ENCODE data around the gene NAPA. TPM values are rescaled to one million over a fixed set of nuclear protein-coding genes. Genes with fewer than 3 reads are reported as not detected.
A peak's percentile ranks its signal among the peaks of the same experiment; 100 is the strongest.
"Not testable (repeated sequence)": the region's sequence is repeated elsewhere in the genome, so short reads cannot be mapped to it uniquely, and the experiment has no call there.

The NAPA gene
- total RNA-seq, 2 experiments from 2014 or later = 96.4 to 103 TPM

GRCh38 chr19:47492571-47493377, 22.1 kb downstream of the NAPA start:
- H3K27ac Mint-ChIP-seq = peak overlapping the region; percentile 47
- POLR2A ChIA-PET = interaction anchor here (2.1 kb wide), 1 partner anchor 9 kb away, joined by 7 read pairs; the partner anchor contains the start of gene KPTN

GRCh38 chr19:47492137-47492533, 22.7 kb downstream of the NAPA start:
- no peaks in the 10 kb centered on the region for H3K9me3 Mint-ChIP-seq
- H3K4me1 Mint-ChIP-seq = peaks cover 11% of the 10 kb centered on the region
- DNase-seq = no peak
- no peaks in the 10 kb centered on the region for H3K27me3 Mint-ChIP-seq
- H3K36me3 Mint-ChIP-seq = peaks cover 9% of the 10 kb centered on the region
- no peak overlapping the region for H3K27ac Mint-ChIP-seq
- ATAC-seq (ENCODE audit: low read depth) = no peak
- H3K4me3 Mint-ChIP-seq = no peak overlapping the region
- POLR2A ChIA-PET = interaction anchor here (2.1 kb wide), 1 partner anchor 9 kb away, joined by 7 read pairs; the partner anchor contains the start of gene KPTN

More at GRCh38 chr19:47492571-47493377, 22.1 kb downstream of the NAPA start:
- H3K9me3 Mint-ChIP-seq = no peaks in the 10 kb centered on the region
- peaks cover 7% of the 10 kb centered on the region for H3K4me1 Mint-ChIP-seq
- no peaks in the 10 kb centered on the region for H3K27me3 Mint-ChIP-seq
- DNase-seq (no peak), ATAC-seq (ENCODE audit: low read depth) (no peak)
- H3K4me3 Mint-ChIP-seq = no peak overlapping the region
- H3K36me3 Mint-ChIP-seq = peaks cover 8% of the 10 kb centered on the region

DNA sequence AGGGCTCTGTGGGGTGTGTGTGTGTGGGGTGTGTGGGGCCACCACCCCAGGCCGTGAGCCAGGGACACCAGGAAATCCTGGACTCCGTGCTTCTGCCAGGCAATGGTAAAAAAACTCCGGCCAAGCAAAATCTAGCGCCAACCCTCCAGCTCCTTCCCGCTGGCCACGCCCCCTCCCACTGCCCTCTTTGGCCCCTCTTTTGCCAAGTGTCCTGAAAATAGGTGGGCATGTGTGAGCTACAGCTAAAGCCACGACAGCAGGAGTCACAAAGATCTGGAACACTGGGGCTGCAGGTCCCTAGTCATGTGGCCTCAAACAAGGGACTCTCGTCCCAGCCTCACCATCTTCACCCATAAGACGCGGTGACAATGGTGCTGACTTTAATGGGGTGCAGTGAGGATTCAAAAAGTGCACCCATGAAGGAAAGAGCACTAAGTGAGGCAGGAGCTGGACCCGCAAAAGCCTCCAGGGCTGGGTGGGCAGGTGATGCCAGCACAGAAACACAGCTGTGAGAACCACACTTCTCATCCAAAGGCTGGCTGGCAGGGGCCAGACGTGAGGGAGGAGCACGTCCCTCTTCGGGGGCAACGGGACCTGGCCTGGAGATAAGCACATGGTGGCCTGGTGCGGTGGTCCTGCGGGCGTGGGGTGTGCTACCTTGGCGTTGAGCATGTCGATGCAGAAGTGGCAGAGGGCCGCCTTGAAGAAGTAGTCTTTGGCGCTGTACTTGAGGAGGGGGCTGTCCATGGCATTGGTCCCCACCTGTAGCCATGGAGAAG, 23.3 kb downstream of the NAPA start:
- H3K27ac Mint-ChIP-seq = no peak overlapping the region
- ATAC-seq (ENCODE audit: low read depth) = no peak
- no peak overlapping the region for H3K4me3 Mint-ChIP-seq
- no peaks in the 10 kb centered on the region for H3K9me3 Mint-ChIP-seq
- no peak for DNase-seq
- POLR2A ChIA-PET = interaction anchor here (2.1 kb wide), 1 partner anchor 8 kb away, joined by 7 read pairs; the partner anchor contains the start of gene KPTN
- H3K27me3 Mint-ChIP-seq = no peaks in the 10 kb centered on the region
- H3K36me3 Mint-ChIP-seq = peaks cover 9% of the 10 kb centered on the region
- peaks cover 17% of the 10 kb centered on the region for H3K4me1 Mint-ChIP-seq

GRCh38 chr19:47490847-47491246, 24.0 kb downstream of the NAPA start:
- Mint-ChIP-seq H3K4me3 (no peak overlapping the region), H3K9me3 (no peaks in the 10 kb centered on the region), H3K27ac (no peak overlapping the region), H3K36me3 (peaks cover 8% of the 10 kb centered on the region), H3K4me1 (peaks cover 22% of the 10 kb centered on the region), H3K27me3 (no peaks in the 10 kb centered on the region)
- POLR2A ChIA-PET = no interaction called here
- DNase-seq (no peak), ATAC-seq (ENCODE audit: low read depth) (no peak)

GRCh38 chr19:47490031-47490430, 24.8 kb downstream of the NAPA start:
- Mint-ChIP-seq H3K9me3 (no peaks in the 10 kb centered on the region), H3K36me3 (peaks cover 13% of the 10 kb centered on the region), H3K27ac (peak overlapping the region; percentile 78), H3K27me3 (no peaks in the 10 kb centered on the region), H3K4me3 (no peak overlapping the region), H3K4me1 (peaks cover 31% of the 10 kb centered on the region)
- DNase-seq (no peak), ATAC-seq (ENCODE audit: low read depth) (no peak)
- POLR2A ChIA-PET = interaction anchor here (1.1 kb wide), 1 partner anchor 111 kb away, joined by 3 read pairs; no protein-coding TSS in a partner anchor

- ATAC-seq (ENCODE audit: low read depth) (no peak), DNase-seq (no peak)
- Mint-ChIP-seq H3K27ac (peak overlapping the region; percentile 78), H3K36me3 (peaks cover 14% of the 10 kb centered on the region), H3K4me3 (no peak overlapping the region), H3K9me3 (no peaks in the 10 kb centered on the region), H3K27me3 (no peaks in the 10 kb centered on the region), H3K4me1 (peaks cover 34% of the 10 kb centered on the region)
- POLR2A ChIA-PET = interaction anchor here (1.1 to 3.6 kb wide), 3 partner anchors 26 to 111 kb away, joined by 3 to 13 read pairs (median 7); partner anchors contain the start of gene NAPA
Observed at GRCh38 chr19:47489072-47489914, 25.6 kb downstream of the NAPA start.

GRCh38 chr19:47487551-47488515, 27.0 kb downstream of the NAPA start:
- H3K4me3 Mint-ChIP-seq = peak overlapping the region; percentile 49
- peaks cover 39% of the 10 kb centered on the region for H3K4me1 Mint-ChIP-seq
- no peak for DNase-seq

GRCh38 chr19:47486900-47487299, 28.0 kb downstream of the NAPA start:
- no peaks in the 10 kb centered on the region for H3K9me3 Mint-ChIP-seq
- H3K27ac Mint-ChIP-seq = peak overlapping the region; percentile 94
- H3K36me3 Mint-ChIP-seq = peaks cover 14% of the 10 kb centered on the region
- H3K4me3 Mint-ChIP-seq = peak overlapping the region; percentile 49
- ATAC-seq (ENCODE audit: low read depth) = peak; percentile 4
- POLR2A ChIA-PET = interaction anchor here (1.5 to 3.6 kb wide), 2 partner anchors 29 to 122 kb away, joined by 4 to 13 read pairs; partner anchors contain the start of genes BICRA and NAPA
- peaks cover 39% of the 10 kb centered on the region for H3K4me1 Mint-ChIP-seq
- no peaks in the 10 kb centered on the region for H3K27me3 Mint-ChIP-seq
- no peak for DNase-seq

More at GRCh38 chr19:47487551-47488515, 27.0 kb downstream of the NAPA start:
- Mint-ChIP-seq H3K36me3 (peaks cover 14% of the 10 kb centered on the region), H3K27me3 (no peaks in the 10 kb centered on the region), H3K27ac (peak overlapping the region; percentile 94), H3K9me3 (no peaks in the 10 kb centered on the region)
- POLR2A ChIA-PET = interaction anchor here (0.7 to 3.6 kb wide), 4 partner anchors 25 to 112 kb away, joined by 3 to 13 read pairs (median 6); partner anchors contain the start of gene NAPA
- ATAC-seq (ENCODE audit: low read depth) = no peak

- Mint-ChIP-seq H3K36me3 (peaks cover 14% of the 10 kb centered on the region), H3K4me3 (peak overlapping the region; percentile 49), H3K27ac (peak overlapping the region; percentile 94), H3K4me1 (peaks cover 39% of the 10 kb centered on the region)
- POLR2A ChIA-PET = interaction anchor here (0.6 to 3.6 kb wide), 4 partner anchors 30 to 236 kb away, joined by 3 to 13 read pairs (median 4); partner anchors contain the start of genes BICRA and NAPA
- H3K9me3 Mint-ChIP-seq; DNase-seq; ATAC-seq (ENCODE audit: low read depth); H3K27me3 Mint-ChIP-seq: not testable (repeated sequence)
Observed at GRCh38 chr19:47486220-47486619, 28.6 kb downstream of the NAPA start.

DNA sequence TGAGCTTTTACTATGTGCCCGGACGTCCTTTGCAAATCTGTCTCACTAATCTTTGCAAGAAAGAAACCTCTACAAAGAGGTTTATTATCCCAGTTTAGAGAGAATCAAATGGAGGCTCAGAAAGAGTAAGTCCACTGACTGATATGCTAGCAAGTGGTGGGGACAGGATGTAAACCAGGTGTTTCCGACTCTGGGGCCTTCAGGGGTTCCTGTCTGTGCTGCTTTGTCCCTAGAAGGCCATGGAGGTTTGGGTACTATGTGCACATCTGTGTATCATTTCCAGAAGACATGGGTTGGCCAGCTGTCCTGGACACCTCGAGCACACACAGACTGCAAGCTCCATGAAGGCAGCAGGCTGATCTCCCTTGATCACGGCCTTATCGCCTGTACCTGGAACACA, 29.7 kb downstream of the NAPA start:
- peak; percentile 36 for ATAC-seq (ENCODE audit: low read depth)
- Mint-ChIP-seq H3K4me3 (peak overlapping the region; percentile 99), H3K27me3 (no peaks in the 10 kb centered on the region), H3K27ac (peak overlapping the region; percentile 96), H3K4me1 (peaks cover 37% of the 10 kb centered on the region), H3K9me3 (no peaks in the 10 kb centered on the region), H3K36me3 (peaks cover 13% of the 10 kb centered on the region)
- POLR2A ChIA-PET = interaction anchor here (0.6 to 3.6 kb wide), 8 partner anchors 11 to 115 kb away, joined by 3 to 22 read pairs (median 9); partner anchors contain the start of gene NAPA
- DNase-seq = no peak

GRCh38 chr19:47483800-47484690, 30.8 kb downstream of the NAPA start, which contains the start of gene KPTN:
Gene KPTN (minus strand): TSS chr19:47484219. CDS start chr19:47484160, 59 bp downstream.
- Mint-ChIP-seq H3K4me3 (peak within 1 kb of the TSS; percentile 99), H3K9me3 (no peaks in the 10 kb centered on the region), H3K4me1 (peaks cover 32% of the 10 kb centered on the region), H3K27ac (peak within 1 kb of the TSS; percentile 96), H3K36me3 (peaks cover 8% of the 10 kb centered on the region), H3K27me3 (no peaks in the 10 kb centered on the region)
- POLR2A ChIA-PET = interaction anchor here (0.9 to 3.0 kb wide), 13 partner anchors 8 to 210 kb away, joined by 3 to 22 read pairs (median 5); partner anchors contain the start of gene NAPA
- DNase-seq (peak; percentile 92), ATAC-seq (ENCODE audit: low read depth) (peak; percentile 87)
